HepG2 (cell line): ENCODE results near the gene AK9. TPM values are rescaled to one million over a fixed set of nuclear protein-coding genes. Genes with fewer than 3 reads are reported as not detected.
"Not testable (repeated sequence)": the region's sequence is repeated elsewhere in the genome, so short reads cannot be mapped to it uniquely, and the experiment has no call there.

Experiments
- ATAC-seq: fragments of 200-7000 bp; cut with Tn5 transposase; 3 replicates; pipeline ENCODE4 v1.9.1; 2020; ENCODE audit warnings: mild to moderate bottlenecking, moderate library complexity
- BruUV-seq: library from RNA; stranded (reverse); fragments of 400-500 nt; replicated peaks from 2 replicates; lab custom pipeline; 2021; lab: Mats Ljungman, UMichigan
- CTCF ChIA-PET: fragments of 300-600 bp; formaldehyde crosslinking; extraction: SDS; loops from one replicate; lab custom pipeline; 2021; ENCODE audit warnings: low total read pairs, inconsistent platforms, low intra/inter-chr PET ratio; lab: Yijun Ruan, JAX
- POLR2A ChIA-PET: fragments of 350-600 bp; sonication (Branson Sonifier 250); formaldehyde crosslinking; loops from one replicate; lab custom pipeline; 2020; ENCODE audit warnings: antibody characterized with exemption, inconsistent platforms; lab: Yijun Ruan, JAX
- DNase-seq: peaks from one replicate; pipeline ENCODE4 v3.0.0-alpha.2; 2015; ENCODE audit warnings: low spot score
- FAIRE-seq: peaks from 3 replicates; lab custom pipeline; 2011; peaks lifted over from hg19 to GRCh38; lab: Jason Lieb, UNC
- H2AFZ ChIP-seq: one replicate; pipeline ENCODE4 v1.6.1; 2011; ENCODE audit warnings: low read length, inconsistent platforms
- H3K27ac ChIP-seq: fragments of 300-600 bp; 3 replicates; pipeline ENCODE4 v1.8.0; 2011; ENCODE audit warnings: mixed run types, mild to moderate bottlenecking, mixed read lengths, low read length, inconsistent platforms; ENCODE audit not compliant: insufficient read depth; ENCODE audit errors: extremely low read length
- H3K27me3 ChIP-seq, 2 experiments: fragments of 200-600 bp in 1 of 2; 2 replicates in 1 of 2; 3 replicates in 1 of 2; pipeline versions ENCODE4 v1.6.0 to v1.8.0; 2011; ENCODE audit warnings: low read length in 2 of 2, mild to moderate bottlenecking in 2 of 2, moderate library complexity in 2 of 2, inconsistent platforms in 1 of 2; ENCODE audit not compliant: insufficient read depth in 2 of 2, control insufficient read depth in 1 of 2
- H3K36me3 ChIP-seq, 2 experiments: fragments of 200-600 bp in 1 of 2; replicated peaks in 1 of 2; 2 replicates in 1 of 2; 3 replicates in 1 of 2; pipeline versions ENCODE4 v1.5.1 to v1.8.0; 2011; ENCODE audit warnings: low read length in 2 of 2, inconsistent platforms in 1 of 2; ENCODE audit not compliant: insufficient read depth in 2 of 2, control insufficient read depth in 1 of 2
- H3K4me1 ChIP-seq: 2 replicates; pipeline ENCODE4 v1.5.1; 2012; ENCODE audit warnings: low read length, inconsistent platforms; ENCODE audit not compliant: insufficient read depth
- H3K4me2 ChIP-seq: 2 replicates; pipeline ENCODE4 v1.6.0; 2011; ENCODE audit warnings: low read depth, low read length, inconsistent platforms
- H3K4me3 ChIP-seq, 3 experiments: fragments of 200-600 bp in 1 of 3; sonication (generic), shearing (Covaris generic) in 1 of 3; replicated peaks in 1 of 3; 2 replicates each; pipeline ENCODE4 v1.5.1; 2011 to 2016; ENCODE audit warnings: low read length in 3 of 3, inconsistent platforms in 2 of 3, low read depth in 2 of 3, mild to moderate bottlenecking in 2 of 3, control low read depth in 1 of 3, mixed read lengths in 1 of 3; ENCODE audit not compliant: insufficient read depth in 1 of 3
- H3K79me2 ChIP-seq: one replicate; pipeline ENCODE4 v1.6.1; 2011; ENCODE audit warnings: low read length, inconsistent platforms; ENCODE audit not compliant: insufficient read depth
- H3K9ac ChIP-seq: 2 replicates; pipeline ENCODE4 v1.6.0; 2011; ENCODE audit warnings: mild to moderate bottlenecking, low read depth, low read length, inconsistent platforms; ENCODE audit not compliant: insufficient read depth
- H3K9me3 ChIP-seq: 2 replicates; pipeline ENCODE4 v1.5.1; 2012; ENCODE audit warnings: mild to moderate bottlenecking, low read length
- H4K20me1 ChIP-seq: 2 replicates; pipeline ENCODE4 v1.6.0; 2011; ENCODE audit warnings: inconsistent platforms, mild to moderate bottlenecking, low read length, moderate library complexity; ENCODE audit not compliant: insufficient read depth
- BORCS8-MEF2B ChIP-seq: sonication (generic); formaldehyde crosslinking; IDR thresholded peaks from 2 replicates; pipeline ENCODE4 v1.8.0; 2022; ENCODE audit warnings: mild to moderate bottlenecking, missing genetic modification reagents
- FOXA1 ChIP-seq, 2 experiments: fragments of 450-650 bp in 1 of 2; sonication (generic) in 1 of 2; formaldehyde crosslinking in 1 of 2; IDR thresholded peaks; 2 replicates each; pipeline versions ENCODE4 v1.4.0 to v1.6.1; 2016 to 2020; ENCODE audit warnings: missing genetic modification reagents in 1 of 2
- HOXA3 ChIP-seq: sonication (generic); formaldehyde crosslinking; IDR thresholded peaks from 2 replicates; pipeline ENCODE4 v1.5.0; 2020; ENCODE audit warnings: missing genetic modification reagents
- PAXIP1 ChIP-seq: sonication (generic); formaldehyde crosslinking; conservative IDR thresholded peaks from 2 replicates; pipeline ENCODE4 v1.4.0; 2020; ENCODE audit warnings: mild to moderate bottlenecking, missing genetic modification reagents, moderate library complexity
- SALL1 ChIP-seq: sonication (generic); formaldehyde crosslinking; IDR thresholded peaks from 2 replicates; pipeline ENCODE4 v1.8.0; 2022; ENCODE audit warnings: mild to moderate bottlenecking, missing genetic modification reagents
- THAP9 ChIP-seq: sonication (generic); formaldehyde crosslinking; IDR thresholded peaks from 2 replicates; pipeline ENCODE4; 2020; ENCODE audit warnings: missing genetic modification reagents, mild to moderate bottlenecking, borderline replicate concordance
- ZNF281 ChIP-seq: sonication (generic); formaldehyde crosslinking; IDR thresholded peaks from 2 replicates; pipeline ENCODE4 v1.4.0; 2020; ENCODE audit warnings: missing genetic modification reagents, borderline replicate concordance
- ZNF574 ChIP-seq: sonication (generic); formaldehyde crosslinking; IDR thresholded peaks from 2 replicates; pipeline ENCODE4 v1.4.0; 2020; ENCODE audit warnings: missing genetic modification reagents
- WGBS: methylation state at CpG from one replicate; pipeline ENCODE4 v1.1.6; 2017; ENCODE audit warnings: low lambda C conversion rate; 5-methylcytosine and 5-hydroxymethylcytosine counted together
- in situ Hi-C: cut with HindIII; loops from 2 replicates; pipeline ENCODE4 v1.10.0; 2017; ENCODE audit warnings: low pct_unique_long_range_greater_than_20kb; ENCODE audit not compliant: extremely low pct_ligation_motif_present
- intact Hi-C: fragments of 100-400 bp; cut with micrococcal nuclease; formaldehyde crosslinking; loops from one replicate; pipeline ENCODE4 v1.10.0; 2022; ENCODE audit not compliant: unreplicated experiment
- polyA plus RNA-seq, 8 experiments: library from polyadenylated mRNA; depleted of rRNA in 3 of 8; stranded (reverse) in 7 of 8; unstranded in 1 of 8; fragments of >200 nt; fragmentation: Illumina TruSeq in 4 of 8; extraction: Trizol in 4 of 8; gene quantifications; 2 replicates each; pipeline versions ENCODE4 v1.2.1 to v1.2.3, GENCODE V29; 2011 to 2016; ENCODE audit warnings: low read depth in 4 of 8, missing spikeins in 1 of 8, mixed read lengths in 1 of 8; ENCODE audit not compliant: insufficient read depth in 1 of 8
- total RNA-seq, 5 experiments: library from RNA; depleted of rRNA; stranded (reverse); fragments of >200 nt; fragmentation: Illumina TruSeq; extraction: Trizol; gene quantifications; 2 replicates each; pipeline ENCODE4 v1.2.3, GENCODE V29; 2016; ENCODE audit warnings: low read depth in 1 of 5

Gene AK9
- total and polyA plus RNA-seq, 2 of the 13 experiments (the other 11 are each of a cell fraction or from before 2014, with no cell fraction given): 3.2 to 4.8 TPM

GRCh38 chr6:109678661-109679505 is 12.1 kb downstream of the AK9 start:
- H4K20me1 ChIP-seq; H3K79me2 ChIP-seq; CTCF ChIA-PET; H3K36me3 ChIP-seq; H3K9ac ChIP-seq; H3K27ac ChIP-seq; in situ Hi-C loops; H3K4me1 ChIP-seq; H2AFZ ChIP-seq; BruUV-seq; H3K9me3 ChIP-seq; H3K27me3 ChIP-seq; TF ChIP-seq FOXA1 (IDR thresholded peaks at IDR 0.05): not testable (repeated sequence)
- peak overlapping the region; percentile 74 for H3K4me2 ChIP-seq
- DNase-seq (peak; percentile 38), ATAC-seq (peak; percentile 98), FAIRE-seq (peak; percentile 34)
- intact Hi-C loops: loop anchor here (5.0 kb wide), 1 partner anchor 37 kb away; no protein-coding TSS in a partner anchor
- peak overlapping the region; percentile 39 to 65 (median 54); a peak in 5 of 6 replicates for H3K4me3 ChIP-seq
- 6% methylated on average over 11 of the region's 15 CpGs for WGBS
- POLR2A ChIA-PET: interaction anchor here (1.2 to 1.6 kb wide), 3 partner anchors 11 to 197 kb away, joined by 3 read pairs; partner anchors contain the start of genes AK9 and FIG4
- peak; percentile 76; the same call in 1 of the 2 replicates for TF ChIP-seq THAP9
- TF ChIP-seq PAXIP1 (CRISPR knock-in tag): 0 out of 2 replicates have a peak, but pooled peaks have one; percentile 24
- peak; percentile 72; the same call in 1 of the 2 replicates for TF ChIP-seq ZNF281 (CRISPR knock-in tag)
- peak; percentile 30; the same call in 1 of the 2 replicates for TF ChIP-seq HOXA3 (CRISPR knock-in tag)
- TF ChIP-seq ZNF574 (CRISPR knock-in tag): peak; percentile 72
- TF ChIP-seq BORCS8-MEF2B (CRISPR knock-in tag): 0 out of 2 replicates have a peak, but pooled peaks have one; percentile 26
- 0 out of 2 replicates have a peak, but pooled peaks have one; percentile 28 for TF ChIP-seq SALL1 (CRISPR knock-in tag)
- peak; percentile 79 for TF ChIP-seq FOXA1 (CRISPR knock-in tag; IDR thresholded peaks at IDR 0.05)
